Ecto neural progenitor cell (in vitro differentiated cells): ENCODE measurements around the gene COG5.
"Not testable (repeated sequence)": the region's sequence is repeated elsewhere in the genome, so short reads cannot be mapped to it uniquely, and the experiment has no call there.

Source experiments
- DNase-seq: peaks from one replicate; pipeline ENCODE4 v3.0.0-alpha.2; 2018; ENCODE audit warnings: low spot score

Gene COG5

GRCh38 chr7:107157091-107157490 lies 406.6 kb downstream of the COG5 start:
- no peak for DNase-seq

- DNase-seq, result not testable (repeated sequence)
Observed at GRCh38 chr7:107155726-107156125, 408.0 kb downstream of the COG5 start.

- DNase-seq, result no peak
Observed at GRCh38 chr7:107154826-107155225, 408.9 kb downstream of the COG5 start.

- no peak for DNase-seq
Observed at GRCh38 chr7:107152011-107152410, 411.7 kb downstream of the COG5 start.
